GM12874 (cell line): ENCODE data around the gene COQ10A.

Source experiments
- TF ChIP-seq, protein P1 (sequence below): IDR thresholded peaks from 2 replicates; pipeline ENCODE4 v1.5.1; 2011; ENCODE audit warnings: low read depth, mild to moderate bottlenecking, control low read depth, low read length, moderate library complexity; ENCODE audit not compliant: insufficient read depth

Gene COQ10A

DNA sequence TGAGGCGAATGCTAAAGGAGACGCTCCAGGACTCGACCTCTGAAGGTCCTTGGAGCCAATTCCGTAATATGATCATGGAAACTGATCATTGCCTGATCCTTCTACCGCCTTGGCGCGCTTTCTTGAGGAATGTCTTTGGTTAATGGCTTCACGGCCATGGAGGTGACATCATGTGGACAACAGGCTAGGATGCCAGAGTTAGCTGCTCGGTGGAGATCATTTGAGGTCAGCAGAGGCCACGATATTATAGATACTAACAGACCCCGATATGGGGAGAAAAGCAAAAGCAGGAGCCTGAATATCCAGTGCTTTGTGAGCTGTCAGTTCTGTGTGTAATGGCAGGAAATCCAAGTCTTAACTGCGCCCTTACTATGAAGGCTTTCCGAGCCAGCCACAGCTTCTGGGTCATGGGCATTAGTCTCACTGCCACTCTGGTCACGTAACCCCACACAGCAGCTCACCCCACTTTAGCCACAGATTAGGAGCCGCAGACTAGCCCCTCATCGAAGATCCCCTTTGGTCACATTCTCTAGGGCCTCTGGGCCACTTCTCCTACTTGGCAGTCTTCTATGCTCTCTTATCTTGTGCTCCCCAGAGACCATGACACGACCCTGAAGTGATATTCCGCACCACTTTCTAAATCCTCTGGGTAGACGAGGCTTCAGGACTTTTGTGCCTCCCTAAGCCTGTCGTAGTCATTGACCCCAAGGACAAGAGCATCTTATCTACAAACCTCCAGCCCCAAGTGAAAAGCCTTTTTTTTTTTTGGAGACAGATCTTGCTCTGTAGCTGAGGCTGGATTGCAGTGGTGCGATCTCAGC lies 34.1 kb downstream of the COQ10A start:
- TF ChIP-seq, protein P1, sequence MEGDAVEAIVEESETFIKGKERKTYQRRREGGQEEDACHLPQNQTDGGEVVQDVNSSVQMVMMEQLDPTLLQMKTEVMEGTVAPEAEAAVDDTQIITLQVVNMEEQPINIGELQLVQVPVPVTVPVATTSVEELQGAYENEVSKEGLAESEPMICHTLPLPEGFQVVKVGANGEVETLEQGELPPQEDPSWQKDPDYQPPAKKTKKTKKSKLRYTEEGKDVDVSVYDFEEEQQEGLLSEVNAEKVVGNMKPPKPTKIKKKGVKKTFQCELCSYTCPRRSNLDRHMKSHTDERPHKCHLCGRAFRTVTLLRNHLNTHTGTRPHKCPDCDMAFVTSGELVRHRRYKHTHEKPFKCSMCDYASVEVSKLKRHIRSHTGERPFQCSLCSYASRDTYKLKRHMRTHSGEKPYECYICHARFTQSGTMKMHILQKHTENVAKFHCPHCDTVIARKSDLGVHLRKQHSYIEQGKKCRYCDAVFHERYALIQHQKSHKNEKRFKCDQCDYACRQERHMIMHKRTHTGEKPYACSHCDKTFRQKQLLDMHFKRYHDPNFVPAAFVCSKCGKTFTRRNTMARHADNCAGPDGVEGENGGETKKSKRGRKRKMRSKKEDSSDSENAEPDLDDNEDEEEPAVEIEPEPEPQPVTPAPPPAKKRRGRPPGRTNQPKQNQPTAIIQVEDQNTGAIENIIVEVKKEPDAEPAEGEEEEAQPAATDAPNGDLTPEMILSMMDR: no peak

DNA sequence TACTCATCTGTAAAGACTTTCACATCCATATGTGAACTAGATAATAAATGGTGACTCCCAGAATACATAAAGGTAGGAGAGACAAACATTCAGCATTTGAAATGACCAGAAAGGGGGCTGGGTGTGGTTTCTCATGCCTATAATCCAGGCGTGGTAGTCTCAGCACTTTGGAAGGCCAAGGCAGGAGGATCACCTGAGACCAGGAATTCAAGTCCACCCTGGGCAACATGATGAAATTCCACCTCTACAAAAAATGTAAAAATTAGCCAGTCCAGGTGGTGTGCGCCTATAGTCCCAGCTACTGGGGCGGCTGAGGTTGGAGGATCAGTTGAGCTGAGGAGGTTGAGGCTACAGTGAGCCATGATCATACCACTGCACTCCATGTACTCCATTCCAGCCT lies 37.5 kb downstream of the COQ10A start:
- TF ChIP-seq, protein P1: no peak

DNA sequence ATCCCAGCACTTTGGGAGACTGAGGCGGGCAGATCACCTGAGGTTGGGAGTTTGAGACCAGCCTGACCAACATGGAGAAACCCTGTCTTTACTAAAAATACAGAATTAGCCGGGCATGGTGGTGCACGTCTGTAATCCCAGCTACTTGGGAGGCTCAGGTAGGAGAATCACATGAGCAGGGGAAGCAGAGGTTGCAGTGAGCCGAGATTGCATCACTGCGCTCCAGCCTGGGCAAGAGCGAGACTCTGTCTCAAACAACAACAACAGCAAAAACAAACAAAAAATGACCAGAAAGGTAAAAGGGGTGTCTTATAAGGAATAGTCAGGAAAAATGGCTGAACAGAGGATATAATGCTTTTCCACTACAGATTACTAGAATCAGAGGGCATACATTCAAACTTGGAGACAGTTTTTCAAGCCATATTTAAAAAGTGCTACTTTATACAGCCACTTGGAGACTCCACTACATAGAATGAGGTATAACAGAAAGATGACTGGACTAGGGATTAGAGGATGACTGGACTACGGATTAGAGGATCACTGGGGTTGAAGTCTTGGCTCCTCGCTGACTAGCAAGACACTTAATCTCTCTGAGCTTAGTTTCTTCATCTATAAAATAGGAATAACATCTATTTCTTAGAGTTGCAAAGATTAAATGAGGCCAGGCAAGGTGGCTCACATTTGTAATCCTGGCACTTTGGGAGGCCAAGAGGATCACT lies 38.3 kb downstream of the COQ10A start:
- TF ChIP-seq, protein P1: no peak

DNA sequence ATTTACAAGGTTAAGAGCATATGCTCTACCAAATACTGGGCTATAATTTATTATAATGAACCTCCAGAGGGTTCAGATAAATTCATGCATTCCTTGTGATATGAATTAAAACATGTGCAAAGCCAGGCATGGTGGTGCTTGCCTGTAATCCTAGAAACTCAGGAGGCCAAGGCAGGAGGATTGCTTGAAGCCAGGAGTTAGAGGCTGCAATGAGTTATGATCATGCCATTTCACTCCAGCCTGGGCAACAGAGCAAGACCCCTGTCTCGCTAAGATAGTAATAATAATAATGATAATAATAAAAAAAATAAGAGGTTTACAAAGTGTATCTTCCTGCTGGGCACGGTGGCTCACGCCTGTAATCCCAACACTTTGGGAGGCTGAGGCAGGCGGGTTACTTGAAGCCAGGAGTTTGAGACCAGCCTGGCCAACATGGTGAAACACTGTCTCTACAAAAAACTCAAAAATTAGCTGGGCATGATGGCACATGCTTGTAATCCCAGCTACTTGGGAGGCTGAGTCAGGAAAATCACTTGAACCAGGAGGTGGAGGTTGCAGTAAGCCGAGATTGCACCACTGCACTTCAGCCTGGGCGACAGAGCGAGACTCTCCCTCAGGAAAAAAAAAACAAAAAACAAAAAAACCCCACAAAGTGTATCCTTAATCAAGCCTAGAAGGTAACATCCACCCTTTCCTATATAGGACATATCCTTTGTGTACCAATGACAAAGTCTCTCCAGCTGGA lies 40.7 kb downstream of the COQ10A start:
- TF ChIP-seq, protein P1: no peak

DNA sequence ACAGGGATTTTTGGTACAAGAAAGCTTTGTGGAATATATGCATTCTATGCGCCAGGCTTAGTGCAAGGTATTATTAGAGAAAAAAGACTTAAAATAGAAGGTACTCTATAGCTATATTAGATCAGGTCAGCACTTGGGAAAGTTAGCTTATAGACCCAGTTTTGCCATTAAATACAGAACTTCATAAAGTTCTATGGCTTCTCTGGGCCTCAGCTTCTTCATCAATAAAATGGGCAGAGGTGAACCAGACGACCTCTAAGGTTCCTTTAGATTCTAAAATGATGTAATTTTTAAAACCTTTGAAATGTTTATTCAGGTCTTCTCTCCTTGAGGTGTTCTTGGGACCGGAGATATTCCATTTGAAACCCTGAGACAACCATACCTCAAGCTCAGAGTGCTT lies 42.0 kb downstream of the COQ10A start:
- TF ChIP-seq, protein P1: no peak

DNA sequence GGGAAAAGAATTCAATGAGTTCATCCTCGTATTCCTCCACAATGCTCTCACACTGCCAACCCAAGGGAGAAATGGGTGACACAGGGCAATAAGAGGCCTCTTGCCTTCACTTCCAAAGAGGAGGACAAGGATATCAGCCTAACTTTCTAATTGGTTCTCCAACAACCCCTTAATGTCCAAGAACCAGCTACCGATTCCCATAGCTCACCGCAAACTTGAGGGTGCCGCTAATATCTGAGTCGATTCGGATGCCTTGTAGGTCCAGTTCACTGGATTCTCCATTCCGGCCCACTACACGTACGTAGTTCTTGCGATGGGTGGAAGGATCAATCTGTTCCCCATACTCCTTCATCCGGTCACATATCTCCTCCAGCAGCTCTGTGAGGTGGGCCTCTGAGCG lies 44.3 kb downstream of the COQ10A start:
- TF ChIP-seq, protein P1: no peak

DNA sequence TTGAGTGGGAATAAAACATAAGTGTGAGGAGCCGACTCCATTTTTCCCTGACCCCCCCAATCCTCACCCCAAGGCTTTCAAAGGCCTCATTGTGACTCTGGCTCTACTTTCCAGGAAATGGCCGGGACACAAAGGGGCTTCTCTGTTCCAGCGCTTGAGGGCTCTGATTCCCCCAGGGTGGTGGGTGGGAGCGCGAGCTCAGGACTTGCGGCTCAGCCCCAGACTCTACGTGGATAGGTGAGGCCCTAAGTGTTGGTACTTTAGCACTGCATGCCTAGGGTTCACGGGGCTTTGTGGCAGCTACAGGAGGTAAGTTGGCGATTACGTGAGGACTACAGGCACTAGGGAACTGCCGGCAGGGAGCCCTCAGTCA lies 48.5 kb downstream of the COQ10A start:
- TF ChIP-seq, protein P1: no peak
